HEK293 (cell line): ENCODE data around the gene NKAPL.

Experiments used
- ATF2 ChIP-seq: fragments of 450-650 bp; formaldehyde crosslinking; IDR thresholded peaks from 2 replicates; pipeline ENCODE4 v1.5.1; 2016; ENCODE audit warnings: missing biosample characterization, missing genetic modification characterization, low read depth
- HOXA7 ChIP-seq: sonication (generic); formaldehyde crosslinking; IDR thresholded peaks from 2 replicates; pipeline ENCODE4 v1.8.1; 2022; ENCODE audit warnings: missing genetic modification reagents, borderline replicate concordance
- KLF7 ChIP-seq: fragments of 450-650 bp; formaldehyde crosslinking; IDR thresholded peaks from 2 replicates; pipeline ENCODE4 v1.5.1; 2016; ENCODE audit warnings: missing biosample characterization, missing genetic modification characterization, borderline replicate concordance
- PATZ1 ChIP-seq: fragments of 450-650 bp; formaldehyde crosslinking; IDR thresholded peaks from 2 replicates; pipeline ENCODE4 v1.5.1; 2016; ENCODE audit warnings: missing biosample characterization, missing genetic modification characterization
- PRDM4 ChIP-seq: fragments of 450-650 bp; formaldehyde crosslinking; IDR thresholded peaks from 2 replicates; pipeline ENCODE4 v1.5.1; 2017; ENCODE audit warnings: missing biosample characterization, missing genetic modification characterization
- REPIN1 ChIP-seq: fragments of 450-650 bp; formaldehyde crosslinking; IDR thresholded peaks from 2 replicates; pipeline ENCODE4 v1.5.1; 2017; ENCODE audit warnings: missing biosample characterization, missing genetic modification characterization, low read depth
- SP7 ChIP-seq: fragments of 450-650 bp; formaldehyde crosslinking; IDR thresholded peaks from 2 replicates; pipeline ENCODE4 v1.5.1; 2016; ENCODE audit warnings: missing biosample characterization, missing genetic modification characterization
- TCF7L2 ChIP-seq: IDR thresholded peaks from 2 replicates; pipeline ENCODE4 v1.6.1; 2011; ENCODE audit warnings: low read depth, mild to moderate bottlenecking, inconsistent platforms, low read length, moderate library complexity, borderline replicate concordance
- YY1 ChIP-seq: fragments of 450-650 bp; formaldehyde crosslinking; IDR thresholded peaks from 2 replicates; pipeline ENCODE4 v1.5.1; 2018; ENCODE audit warnings: missing biosample characterization, missing genetic modification characterization
- ZEB2 ChIP-seq: fragments of 450-650 bp; formaldehyde crosslinking; IDR thresholded peaks from 2 replicates; pipeline ENCODE4 v1.5.1; 2016; ENCODE audit warnings: missing biosample characterization, missing genetic modification characterization
- ZNF140 ChIP-seq: fragments of 450-650 bp; formaldehyde crosslinking; IDR thresholded peaks from 2 replicates; pipeline ENCODE4 v1.5.1; 2016; ENCODE audit warnings: missing biosample characterization, missing genetic modification characterization
- ZNF184 ChIP-seq: fragments of 450-650 bp; IDR thresholded peaks from 2 replicates; pipeline ENCODE4 v1.5.1; 2018; ENCODE audit warnings: missing biosample characterization, mild to moderate bottlenecking, missing genetic modification characterization
- ZNF211 ChIP-seq: fragments of 450-650 bp; formaldehyde crosslinking; IDR thresholded peaks from 2 replicates; pipeline ENCODE4 v1.5.1; 2016; ENCODE audit warnings: low read depth, missing biosample characterization, missing genetic modification characterization
- ZNF221 ChIP-seq: fragments of 450-650 bp; formaldehyde crosslinking; IDR thresholded peaks from 2 replicates; pipeline ENCODE4 v1.5.1; 2017; ENCODE audit warnings: missing biosample characterization, missing genetic modification characterization, borderline replicate concordance
- ZNF23 ChIP-seq: fragments of 450-650 bp; formaldehyde crosslinking; IDR thresholded peaks from 2 replicates; pipeline ENCODE4 v1.5.1; 2016; ENCODE audit warnings: missing biosample characterization, missing genetic modification characterization, borderline replicate concordance
- ZNF248 ChIP-seq: fragments of 450-650 bp; formaldehyde crosslinking; IDR thresholded peaks from 2 replicates; pipeline ENCODE4 v1.5.1; 2017; ENCODE audit warnings: missing biosample characterization, missing genetic modification characterization
- ZNF335 ChIP-seq: fragments of 450-650 bp; formaldehyde crosslinking; conservative IDR thresholded peaks from 2 replicates; pipeline ENCODE4 v1.5.1; 2016; ENCODE audit warnings: missing biosample characterization, missing genetic modification characterization
- ZNF510 ChIP-seq: fragments of 450-650 bp; formaldehyde crosslinking; IDR thresholded peaks from 2 replicates; pipeline ENCODE4 v1.5.1; 2018; ENCODE audit warnings: mild to moderate bottlenecking, missing genetic modification characterization, missing biosample characterization; ENCODE audit not compliant: insufficient replicate concordance
- ZNF518A ChIP-seq: fragments of 450-650 bp; formaldehyde crosslinking; conservative IDR thresholded peaks from 2 replicates; pipeline ENCODE4 v1.5.1; 2016; ENCODE audit warnings: low read depth, missing biosample characterization, missing genetic modification characterization
- ZNF768 ChIP-seq: fragments of 450-650 bp; formaldehyde crosslinking; IDR thresholded peaks from 2 replicates; pipeline ENCODE4 v1.5.1; 2018; ENCODE audit warnings: missing biosample characterization, mild to moderate bottlenecking, missing genetic modification characterization
- ZSCAN16 ChIP-seq: fragments of 450-650 bp; formaldehyde crosslinking; IDR thresholded peaks from 2 replicates; pipeline ENCODE4 v1.5.1; 2016; ENCODE audit warnings: missing biosample characterization, missing genetic modification characterization
- TF ChIP-seq, protein P1 (sequence below): fragments of 450-650 bp; formaldehyde crosslinking; IDR thresholded peaks from 2 replicates; pipeline ENCODE4 v1.5.1; 2017; ENCODE audit warnings: missing biosample characterization, missing genetic modification characterization
- TF ChIP-seq, protein P2 (sequence below): IDR thresholded peaks from 2 replicates; pipeline ENCODE4 v1.6.1; 2011; ENCODE audit warnings: mild to moderate bottlenecking, low read depth, low read length, borderline replicate concordance

The NKAPL gene

GRCh38 chr6:28252009-28252975 lies 6.8 kb upstream of the NKAPL start, which contains the start of gene ZKSCAN4 (continued):
- TF ChIP-seq ZNF518A (tag by site-specific recombination): peak; percentile 99
- no peak for TF ChIP-seq ZNF221 (tag by site-specific recombination)
- no peak for TF ChIP-seq TCF7L2
- no peak for TF ChIP-seq ZNF23
- 0 out of 2 replicates have a peak, but pooled peaks have one; percentile 8 for TF ChIP-seq PRDM4 (tag by site-specific recombination)
- TF ChIP-seq ATF2 (tag by site-specific recombination): no peak
- peak; percentile 20; the same call in 1 of the 2 replicates for TF ChIP-seq KLF7 (tag by site-specific recombination)
- 0 out of 2 replicates have a peak, but pooled peaks have one; percentile 23 for TF ChIP-seq ZEB2
- peak; percentile 71 for TF ChIP-seq SP7 (tag by site-specific recombination)
- peak; percentile 37; the same call in 1 of the 2 replicates for TF ChIP-seq PATZ1 (tag by site-specific recombination)
- TF ChIP-seq ZNF768 (tag by site-specific recombination): no peak
- no peak for TF ChIP-seq ZNF211 (tag by site-specific recombination)
- no peak for TF ChIP-seq HOXA7 (CRISPR knock-in tag)
- TF ChIP-seq ZNF140 (tag by site-specific recombination): no peak
- TF ChIP-seq, protein P1, sequence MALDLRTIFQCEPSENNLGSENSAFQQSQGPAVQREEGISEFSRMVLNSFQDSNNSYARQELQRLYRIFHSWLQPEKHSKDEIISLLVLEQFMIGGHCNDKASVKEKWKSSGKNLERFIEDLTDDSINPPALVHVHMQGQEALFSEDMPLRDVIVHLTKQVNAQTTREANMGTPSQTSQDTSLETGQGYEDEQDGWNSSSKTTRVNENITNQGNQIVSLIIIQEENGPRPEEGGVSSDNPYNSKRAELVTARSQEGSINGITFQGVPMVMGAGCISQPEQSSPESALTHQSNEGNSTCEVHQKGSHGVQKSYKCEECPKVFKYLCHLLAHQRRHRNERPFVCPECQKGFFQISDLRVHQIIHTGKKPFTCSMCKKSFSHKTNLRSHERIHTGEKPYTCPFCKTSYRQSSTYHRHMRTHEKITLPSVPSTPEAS: no peak; the same call in 1 of the 2 replicates
- TF ChIP-seq REPIN1 (tag by site-specific recombination): no peak
- no peak for TF ChIP-seq ZNF510
- no peak for TF ChIP-seq ZNF184 (tag by site-specific recombination)
- TF ChIP-seq ZNF335 (tag by site-specific recombination): peak; percentile 82
- TF ChIP-seq ZNF248 (tag by site-specific recombination): no peak
- no peak for TF ChIP-seq ZSCAN16 (tag by site-specific recombination)
- TF ChIP-seq YY1 (tag by site-specific recombination): peak; percentile 70; the same call in 1 of the 2 replicates
- TF ChIP-seq, protein P2, sequence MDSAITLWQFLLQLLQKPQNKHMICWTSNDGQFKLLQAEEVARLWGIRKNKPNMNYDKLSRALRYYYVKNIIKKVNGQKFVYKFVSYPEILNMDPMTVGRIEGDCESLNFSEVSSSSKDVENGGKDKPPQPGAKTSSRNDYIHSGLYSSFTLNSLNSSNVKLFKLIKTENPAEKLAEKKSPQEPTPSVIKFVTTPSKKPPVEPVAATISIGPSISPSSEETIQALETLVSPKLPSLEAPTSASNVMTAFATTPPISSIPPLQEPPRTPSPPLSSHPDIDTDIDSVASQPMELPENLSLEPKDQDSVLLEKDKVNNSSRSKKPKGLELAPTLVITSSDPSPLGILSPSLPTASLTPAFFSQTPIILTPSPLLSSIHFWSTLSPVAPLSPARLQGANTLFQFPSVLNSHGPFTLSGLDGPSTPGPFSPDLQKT: no peak
